SIG-M5 (cell line): ENCODE measurements around the gene SMURF2.
"Not testable (repeated sequence)": the region's sequence is repeated elsewhere in the genome, so short reads cannot be mapped to it uniquely, and the experiment has no call there.

Experiments
- DNase-seq: peaks from one replicate; lab custom pipeline; 2025; lab: John Stamatoyannopoulos, UW

SMURF2 gene

DNA sequence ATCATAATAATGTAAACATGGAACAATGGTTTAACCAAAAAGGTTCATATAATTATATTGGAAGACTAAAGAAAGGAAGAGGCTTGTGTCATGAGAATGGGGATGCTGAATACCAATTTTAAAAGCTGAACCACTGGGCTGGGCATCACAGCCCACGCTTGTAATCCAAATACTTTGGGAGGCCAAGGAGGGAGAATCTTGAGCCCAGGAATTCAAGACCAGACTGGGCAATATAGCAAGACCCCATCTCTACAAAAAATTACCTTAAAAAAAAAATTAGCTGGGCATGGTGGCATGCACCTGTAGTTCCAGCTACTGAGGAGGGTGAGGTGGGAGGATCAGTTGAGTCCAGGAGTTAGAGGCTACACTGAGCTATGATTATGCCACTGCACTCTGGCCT, 65.1 kb downstream of the SMURF2 start:
- no peak for DNase-seq

DNA sequence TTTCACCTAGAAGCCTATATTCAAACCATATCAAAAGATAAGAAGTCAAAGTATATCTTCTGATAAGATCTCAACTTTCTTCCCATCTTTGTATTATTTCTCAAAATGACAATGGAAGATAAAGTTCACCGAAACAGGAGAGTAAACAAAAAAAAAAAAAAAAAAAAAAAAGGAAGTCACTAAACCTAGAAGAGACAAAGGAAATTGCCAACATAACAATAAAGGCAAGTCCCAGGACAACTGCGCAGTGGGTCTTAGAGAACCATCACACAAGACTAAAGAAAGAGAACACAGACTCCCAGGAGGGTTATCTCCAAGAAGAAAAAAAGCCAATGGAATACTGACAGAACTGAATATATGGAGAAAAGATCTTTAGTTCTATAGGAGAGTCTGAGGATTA, 65.7 kb downstream of the SMURF2 start:
- no peak for DNase-seq

DNA sequence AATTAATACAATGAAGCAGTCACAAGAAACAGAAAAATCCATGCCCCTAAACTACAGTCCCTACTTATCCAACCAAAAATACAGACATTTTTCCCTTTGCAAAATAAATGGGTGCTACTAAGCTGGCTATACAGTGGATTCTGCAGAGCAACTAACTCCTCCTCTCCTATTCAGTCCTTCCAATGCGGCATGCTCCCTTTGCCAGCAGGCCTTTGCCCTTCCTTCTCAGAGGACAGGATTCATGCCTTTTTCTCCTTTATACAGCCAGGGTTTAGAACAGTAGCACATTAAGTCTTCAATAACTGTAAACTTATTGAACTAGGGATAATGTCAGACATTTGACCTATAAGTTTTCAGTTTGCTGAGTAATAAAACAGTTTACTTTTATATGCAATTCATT, 70.2 kb downstream of the SMURF2 start:
- DNase-seq, result no peak

DNA sequence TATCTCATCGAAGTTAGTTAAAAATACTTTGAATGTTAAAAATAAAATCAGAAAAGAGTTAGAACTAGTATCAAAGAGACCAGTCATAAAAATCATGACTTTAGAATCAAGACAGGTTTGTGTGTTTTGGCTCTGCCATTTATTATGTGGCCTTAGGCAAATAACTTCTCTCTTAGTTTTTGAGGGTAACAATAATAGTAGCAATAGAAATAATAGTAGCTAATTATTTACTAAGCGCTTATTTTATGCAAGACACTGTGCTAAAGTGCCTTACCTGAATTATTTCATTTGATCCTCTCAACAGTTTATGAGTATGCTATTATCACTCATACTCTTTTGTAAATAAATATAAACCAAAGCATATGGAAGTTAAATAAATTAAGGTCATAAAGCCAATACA, 77.0 kb downstream of the SMURF2 start:
- DNase-seq, result no peak

DNA sequence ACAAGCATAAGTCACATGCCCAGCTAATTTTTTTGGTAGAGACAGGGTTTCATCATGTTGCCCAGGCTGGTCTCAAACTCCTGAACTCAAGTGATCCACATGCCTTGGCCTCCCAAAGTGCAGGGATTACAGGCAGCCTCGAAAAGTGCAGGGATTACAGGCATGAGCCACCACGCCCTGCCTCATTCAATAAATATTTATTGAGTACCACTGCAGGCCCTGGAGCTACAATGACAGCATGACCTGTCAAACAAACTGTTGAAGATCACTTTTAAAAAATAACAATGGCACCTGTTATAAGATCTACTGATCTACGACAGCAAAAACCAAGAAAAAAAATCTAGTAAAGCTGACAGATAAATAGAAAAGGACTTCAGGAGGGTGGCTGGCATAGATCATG, 79.1 kb downstream of the SMURF2 start:
- no peak for DNase-seq

DNA sequence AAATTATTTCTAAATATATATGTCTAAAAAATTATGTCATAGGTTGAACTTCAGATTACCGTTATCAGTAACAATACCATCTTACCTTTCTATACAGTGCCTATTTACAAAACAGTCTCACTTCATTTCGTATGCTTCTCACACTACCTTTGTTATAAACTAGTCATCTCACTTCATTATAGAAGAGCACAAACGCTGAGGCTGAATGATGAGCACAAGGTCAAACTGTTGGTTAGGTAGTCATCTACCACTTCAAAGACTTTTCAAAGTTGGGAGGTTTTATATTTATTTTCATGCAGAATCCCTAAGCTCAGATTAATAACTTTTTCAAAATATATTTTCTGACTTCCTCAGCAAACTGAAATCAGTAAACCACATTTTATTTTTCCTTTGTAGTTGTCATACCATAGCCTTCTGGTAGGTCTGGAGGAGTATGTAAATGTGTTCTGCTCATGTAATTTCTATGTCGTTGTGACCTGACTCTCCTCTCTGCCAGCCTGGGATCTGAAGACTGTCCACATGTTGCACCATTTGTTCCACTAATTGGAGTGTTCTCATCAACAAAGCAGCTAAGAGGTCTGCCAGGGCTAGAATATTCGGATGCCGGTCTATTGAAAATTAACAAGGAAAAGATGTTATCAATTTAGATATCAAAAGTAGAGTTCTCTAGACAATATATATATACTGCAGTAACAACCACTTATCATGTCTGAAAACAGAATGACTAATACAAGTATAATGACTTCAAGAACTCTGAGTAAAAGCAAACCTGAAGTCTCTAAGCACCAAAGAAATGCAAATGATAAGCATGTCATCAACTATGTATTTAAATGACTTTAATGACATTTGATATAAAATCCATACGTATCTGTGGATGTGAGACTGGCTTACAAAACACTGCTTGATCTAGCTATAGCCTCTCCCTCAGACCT, 81.5 kb downstream of the SMURF2 start:
- DNase-seq, result no peak

DNA sequence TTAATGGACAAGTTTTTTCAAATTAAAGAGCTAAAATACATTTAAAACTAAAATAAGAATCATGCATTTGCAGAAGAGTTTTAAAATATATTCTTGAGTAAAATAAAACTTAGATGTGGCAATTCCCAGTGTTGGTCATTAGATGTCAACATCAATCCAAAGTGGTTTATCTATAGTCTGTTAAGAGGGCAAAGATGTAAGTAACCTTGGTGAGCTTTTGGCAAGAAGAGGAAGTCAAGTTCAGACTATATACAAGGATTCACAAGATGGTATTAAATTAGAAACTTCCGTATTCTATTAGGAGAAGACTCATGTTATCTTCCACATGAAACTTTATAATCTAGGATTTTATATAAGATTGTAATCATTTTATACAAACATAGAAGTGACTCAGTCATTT, 82.2 kb downstream of the SMURF2 start:
- peak; percentile 53 for DNase-seq

DNA sequence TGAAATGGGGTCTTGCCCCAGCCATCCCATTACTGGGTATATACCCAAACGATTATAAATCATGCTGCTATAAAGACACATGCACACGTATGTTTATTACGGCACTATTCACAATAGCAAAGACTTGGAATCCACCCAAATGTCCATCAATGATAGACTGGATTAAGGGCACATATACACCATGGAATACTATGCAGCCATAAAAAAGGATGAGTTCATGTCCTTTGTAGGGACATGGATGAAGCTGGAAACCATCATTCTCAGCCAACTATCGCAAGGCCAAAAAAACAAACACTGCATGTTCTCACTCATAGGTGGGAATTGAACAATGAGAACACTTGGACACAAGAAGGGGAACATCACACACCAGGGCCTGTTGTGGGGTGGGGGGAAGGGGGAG, 85.1 kb downstream of the SMURF2 start:
- not testable (repeated sequence) for DNase-seq

DNA sequence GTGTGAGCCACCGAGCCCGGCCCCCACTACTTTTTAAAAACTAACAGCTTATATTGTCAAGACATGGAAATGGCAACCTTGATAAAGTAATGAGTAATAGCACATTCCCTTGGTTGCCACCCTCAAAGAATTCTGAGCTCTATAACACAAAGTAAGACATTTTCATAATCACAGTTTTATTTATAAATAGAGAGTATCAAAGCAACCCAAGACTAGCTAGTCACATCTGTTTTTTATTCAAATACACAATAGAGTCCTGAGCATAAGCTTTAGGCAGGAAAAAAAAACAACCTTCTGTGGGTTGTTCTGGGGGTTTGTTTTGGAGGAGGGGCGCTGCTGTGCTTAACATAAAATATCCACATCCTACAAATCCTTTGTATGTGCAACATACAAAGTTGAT, 86.7 kb downstream of the SMURF2 start:
- no peak for DNase-seq

DNA sequence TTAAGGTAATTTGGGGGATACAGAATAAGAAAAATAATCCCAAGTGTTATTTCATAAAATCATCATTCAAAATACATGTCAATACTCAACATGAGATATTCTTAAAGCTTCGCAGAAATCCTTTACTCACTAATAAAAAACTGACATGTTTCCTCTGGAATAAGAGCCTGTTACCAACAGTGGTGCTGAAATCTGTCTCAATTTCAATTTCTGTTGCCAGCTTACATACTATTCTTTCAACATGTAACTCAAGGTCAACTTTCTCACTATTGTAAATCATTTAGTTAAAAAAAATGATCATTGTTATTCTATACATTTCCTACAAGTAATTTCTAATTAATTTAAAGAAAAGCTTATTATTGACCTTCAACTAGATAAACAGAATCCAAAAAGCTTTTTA, 87.5 kb downstream of the SMURF2 start:
- DNase-seq, result no peak

DNA sequence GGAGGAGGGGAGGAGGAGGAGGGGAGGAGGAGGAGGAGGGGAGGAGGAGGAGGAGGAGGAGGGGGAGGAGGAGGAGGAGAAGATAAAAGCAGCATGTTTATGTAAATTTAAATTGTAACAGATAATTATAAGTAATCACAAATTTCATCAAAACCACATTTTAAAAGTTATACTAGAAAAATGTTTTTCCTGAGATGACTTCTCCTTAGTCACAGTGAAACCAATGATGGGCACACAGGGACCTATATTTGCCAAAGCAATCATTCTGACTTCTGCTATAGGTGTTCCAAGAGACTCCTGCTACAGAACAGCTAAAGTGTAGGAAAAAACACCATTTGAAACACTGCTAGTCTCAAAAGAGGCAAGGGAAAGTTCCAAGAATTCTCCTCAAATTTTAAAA, 88.9 kb downstream of the SMURF2 start:
- DNase-seq, result no peak

DNA sequence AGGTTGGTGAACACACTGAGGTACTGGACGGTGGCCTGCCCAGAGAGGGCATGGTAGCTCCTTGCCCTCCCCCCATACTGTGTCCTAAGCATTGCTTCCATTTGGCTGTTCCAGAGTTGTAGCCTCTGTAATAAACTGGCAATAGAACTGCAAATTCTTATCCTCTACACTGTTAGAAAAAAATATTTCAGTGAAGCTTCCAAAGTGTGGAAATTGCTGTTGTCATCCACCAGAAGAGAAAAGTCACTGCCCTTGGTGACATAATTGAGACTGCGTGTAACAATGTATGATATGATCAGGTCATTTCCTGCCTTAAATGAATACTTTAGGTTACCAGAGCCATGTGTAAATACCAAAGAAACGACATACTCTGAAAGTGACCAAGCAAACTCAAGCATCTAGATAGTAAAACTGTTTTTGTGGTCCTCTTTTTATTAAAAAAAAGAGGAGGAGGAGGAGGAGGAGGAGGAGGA, 89.4 kb downstream of the SMURF2 start:
- DNase-seq, result no peak

DNA sequence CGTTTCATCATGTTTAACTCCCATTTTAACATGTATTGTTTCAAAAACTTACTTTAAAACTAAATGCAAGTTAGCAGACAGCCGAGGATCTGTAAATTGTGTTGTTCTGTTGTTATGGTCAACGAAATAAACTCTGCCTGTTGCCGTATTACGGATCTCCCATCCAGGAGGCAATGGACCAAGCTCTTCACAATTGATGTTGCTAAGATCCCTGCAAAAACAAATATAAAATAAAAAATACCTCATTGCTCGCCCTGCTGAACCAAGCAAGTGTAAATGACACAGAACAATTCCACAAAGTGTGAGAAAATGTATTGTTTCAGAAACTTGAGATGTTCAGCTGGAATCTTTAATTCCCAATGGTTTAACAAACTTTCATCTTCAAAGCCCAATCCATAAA, 90.4 kb downstream of the SMURF2 start:
- no peak for DNase-seq

DNA sequence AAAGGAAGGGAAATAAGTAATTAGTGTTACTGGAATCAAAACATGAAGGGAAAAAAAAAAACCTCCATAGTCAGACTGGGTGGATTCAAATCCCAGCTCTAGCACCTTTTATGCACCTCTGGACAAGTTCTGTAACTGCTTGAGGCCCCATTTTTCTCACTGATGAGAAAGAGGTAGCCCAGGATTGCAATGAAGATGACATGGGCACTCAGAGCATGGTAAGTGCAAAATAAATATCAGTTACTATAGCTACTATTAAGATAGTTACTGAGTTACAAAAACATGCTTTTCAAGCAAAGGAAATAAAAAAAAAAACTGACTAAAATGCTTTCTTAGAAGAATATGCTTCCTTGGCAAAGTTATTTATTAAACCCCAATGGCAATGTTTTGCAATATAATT, 96.5 kb downstream of the SMURF2 start:
- no peak for DNase-seq

DNA sequence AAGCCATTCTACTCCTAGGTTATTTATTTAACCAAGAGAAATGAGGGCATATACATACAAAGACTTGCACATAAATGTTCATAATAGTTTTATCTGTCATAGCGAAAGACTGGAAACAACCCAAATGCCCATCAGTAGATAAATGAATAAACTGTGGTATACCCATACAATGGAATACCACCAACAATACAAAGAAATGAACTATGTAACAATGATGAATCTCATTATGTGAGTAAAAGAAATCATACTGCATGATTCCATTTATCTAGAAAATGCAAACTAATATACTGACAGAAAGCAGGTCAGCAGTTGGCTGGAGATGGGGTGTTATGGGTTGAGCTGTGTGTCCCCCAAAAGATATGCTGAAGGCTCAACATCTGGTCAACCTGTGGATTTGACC, 98.0 kb downstream of the SMURF2 start:
- no peak for DNase-seq

DNA sequence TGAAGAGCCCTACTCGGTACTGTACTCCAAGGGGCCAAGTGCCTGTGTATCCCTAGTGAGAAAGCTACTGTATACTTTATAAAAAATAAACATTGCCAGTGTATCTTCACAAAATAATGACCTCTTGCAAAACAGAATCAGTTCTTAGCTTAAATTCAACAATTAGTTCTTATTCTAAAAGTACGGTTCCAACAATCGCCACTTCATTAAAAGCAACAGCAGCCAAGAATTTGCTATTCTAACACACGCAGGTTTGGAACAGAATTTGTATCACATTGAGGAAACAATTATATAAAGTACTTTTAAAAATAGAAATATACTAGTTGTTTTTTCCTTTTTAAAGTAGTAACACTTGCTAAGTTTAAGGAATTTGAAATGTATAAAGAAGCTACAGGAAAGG, 106.8 kb downstream of the SMURF2 start:
- DNase-seq, result no peak

DNA sequence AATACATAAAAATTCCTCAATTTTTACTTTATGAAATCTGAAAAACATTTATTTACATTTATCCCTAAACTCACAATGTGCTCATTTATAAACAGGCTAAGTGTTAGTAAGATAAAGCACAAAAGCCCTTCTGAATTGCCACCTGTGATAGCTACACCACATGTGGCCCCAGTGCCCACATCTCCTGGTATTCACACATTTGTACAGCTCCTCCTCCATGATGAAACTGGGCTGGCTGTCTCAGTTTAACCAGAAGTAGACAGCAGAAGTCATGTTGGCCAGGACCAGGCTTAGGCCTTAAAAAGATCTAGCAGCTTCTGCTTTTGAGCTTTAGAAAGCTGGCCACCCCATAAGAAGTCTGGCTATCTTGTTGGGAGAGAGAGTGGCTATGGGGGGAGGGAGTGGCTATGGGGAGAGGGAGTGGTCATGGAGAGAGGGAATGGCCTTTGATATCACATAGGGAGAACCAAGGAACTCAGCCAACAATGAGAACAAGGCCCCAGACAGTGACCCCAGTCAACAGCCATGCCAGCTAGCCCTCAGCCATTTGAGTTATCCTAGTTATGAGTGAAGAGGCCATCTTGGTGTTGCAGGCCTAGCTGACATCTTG, 108.0 kb downstream of the SMURF2 start:
- DNase-seq, result no peak

DNA sequence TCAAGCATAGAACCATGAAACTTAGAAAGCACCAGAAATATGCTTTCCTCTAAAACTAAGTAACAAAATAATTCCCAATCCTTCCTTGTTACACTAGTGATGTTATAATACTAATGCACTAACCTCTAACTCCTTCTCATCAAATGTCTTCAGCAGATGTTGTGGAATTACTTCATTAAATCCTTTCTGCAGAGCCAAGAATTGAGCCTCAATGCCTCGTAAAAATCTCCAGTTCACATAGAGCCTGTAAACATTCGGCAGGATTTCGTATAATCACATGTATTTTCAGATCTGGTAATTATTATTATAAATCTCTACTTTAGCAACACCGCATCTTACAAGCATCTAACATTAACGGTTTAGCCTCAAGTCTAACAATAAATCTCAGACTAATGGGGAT, 110.6 kb downstream of the SMURF2 start:
- DNase-seq, result no peak

DNA sequence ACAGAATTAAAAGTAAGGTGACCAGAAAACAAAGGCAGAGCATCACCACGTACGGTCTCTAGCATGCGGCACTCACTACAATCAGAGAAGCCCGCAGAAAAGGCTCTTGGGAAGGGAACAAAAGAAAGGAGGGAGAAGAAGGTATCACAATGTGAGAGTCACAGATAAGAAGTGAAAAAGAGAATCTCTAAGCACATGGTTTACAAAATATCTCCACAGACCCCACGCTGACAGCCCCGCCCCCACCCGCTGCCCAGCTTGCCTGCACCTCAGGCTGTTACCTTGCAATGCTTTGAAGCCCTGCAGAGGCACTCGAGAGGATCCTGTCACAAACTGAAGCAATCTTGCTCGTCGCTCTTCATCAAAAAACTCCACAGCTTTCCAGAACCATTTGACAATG, 114.8 kb downstream of the SMURF2 start:
- no peak for DNase-seq

DNA sequence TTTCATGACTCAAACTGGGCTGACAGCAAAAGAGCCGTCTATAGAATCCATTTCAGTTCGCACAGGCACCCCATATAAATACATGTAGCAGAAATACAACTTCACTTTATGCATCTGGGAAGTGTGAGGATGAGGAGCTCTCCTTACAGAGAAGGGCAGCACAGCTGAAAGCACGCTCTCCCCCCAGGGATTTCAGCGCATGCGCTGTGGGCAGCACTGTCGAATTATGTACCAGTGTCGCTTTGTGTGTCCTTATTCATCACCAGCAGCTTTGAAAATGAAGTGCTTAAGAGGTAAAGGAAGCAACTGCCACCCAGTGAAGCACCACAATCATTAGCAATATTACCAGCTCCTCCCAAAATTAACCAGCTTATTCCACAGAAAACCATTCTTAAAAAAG, 115.4 kb downstream of the SMURF2 start:
- DNase-seq, result no peak

DNA sequence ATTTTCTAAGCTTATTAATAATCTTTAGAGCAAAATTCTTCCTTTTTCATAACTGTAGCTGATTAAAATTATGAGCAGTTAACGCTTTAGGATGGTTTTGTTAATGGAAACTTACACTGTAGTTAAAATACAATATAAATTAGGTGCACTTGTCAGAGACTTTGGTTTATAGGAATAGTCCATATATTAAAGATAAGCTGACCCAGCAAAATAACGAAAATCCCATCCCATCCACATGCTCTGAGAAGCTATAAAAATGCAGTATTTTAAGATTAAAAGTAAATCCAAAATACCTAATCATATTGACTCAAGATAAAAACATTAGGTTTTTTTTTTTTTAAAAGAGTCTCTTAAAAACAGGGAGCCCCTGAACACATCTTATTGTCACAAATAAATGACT, 117.4 kb downstream of the SMURF2 start:
- no peak for DNase-seq

DNA sequence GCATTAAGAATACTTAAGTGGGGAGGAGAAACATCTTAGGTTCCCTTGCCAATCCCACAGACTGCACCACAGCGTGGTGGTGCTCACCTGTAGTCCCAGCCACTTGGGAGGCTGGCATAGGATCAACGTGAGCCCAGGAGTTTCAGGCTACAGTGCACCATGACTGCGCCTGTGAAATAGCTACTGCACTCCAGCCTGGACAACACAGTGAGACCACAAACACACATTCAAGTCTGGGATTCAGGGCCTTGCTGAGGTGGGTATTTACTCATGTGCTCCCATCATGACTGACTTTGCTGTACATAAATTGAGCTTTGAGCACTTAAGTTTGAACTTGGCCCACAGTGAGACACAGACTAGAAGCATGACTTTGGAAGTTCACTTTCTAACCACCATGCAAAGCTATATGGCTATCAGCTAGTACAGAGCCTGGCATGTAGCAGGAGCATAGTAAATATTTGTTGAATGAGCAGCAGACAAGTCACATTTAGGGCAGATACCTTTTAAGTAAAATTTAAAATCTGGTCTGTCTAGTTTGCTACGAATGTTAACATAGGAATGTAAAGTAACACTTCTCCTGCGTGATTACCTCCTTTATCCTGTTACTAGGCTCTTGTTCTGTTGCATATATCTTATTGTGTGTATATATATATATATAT, 121.9 kb downstream of the SMURF2 start:
- no peak for DNase-seq

DNA sequence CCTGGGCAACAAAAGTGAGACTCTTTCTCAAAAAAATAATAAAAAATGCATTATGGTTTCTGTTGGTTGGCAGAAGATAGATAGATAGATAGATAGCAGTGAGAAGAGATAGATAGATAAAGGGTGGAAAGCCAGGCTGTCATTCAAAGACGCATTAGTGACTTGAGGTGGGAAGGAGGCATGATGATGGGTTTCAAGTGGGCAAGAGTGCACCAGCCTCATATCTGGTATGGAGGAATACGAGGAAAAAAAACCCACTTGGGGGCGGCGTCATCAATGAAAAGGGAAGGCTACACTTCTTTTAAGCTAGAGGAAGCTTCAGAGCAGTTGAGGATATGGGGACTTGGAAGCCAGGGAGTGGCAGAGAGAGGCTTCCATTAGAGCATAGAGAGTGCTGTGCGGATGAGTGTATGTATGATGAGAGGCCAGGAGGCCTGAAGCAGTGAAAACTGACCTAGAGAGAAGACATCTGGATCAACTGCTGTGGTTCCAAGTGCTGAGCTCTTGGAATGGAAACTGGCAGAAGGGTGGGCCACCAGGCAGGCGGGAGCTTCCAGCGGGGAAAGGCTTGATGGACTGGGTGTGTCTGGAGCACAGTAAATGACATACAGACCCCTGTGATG, 123.5 kb downstream of the SMURF2 start:
- no peak for DNase-seq
